ENCODE results near the gene IL18R1.
A peak's percentile ranks its signal among the peaks of the same experiment; 100 is the strongest.

The IL18R1 gene

GRCh38 chr2:102355526-102356380 lies at the start of gene IL18R1:
Gene IL18R1 (plus strand): TSS chr2:102355796. CDS start chr2:102362661, 6,865 bp downstream.
- H3K4me3 ChIP-seq (ENCODE audit: low read depth, low read length), result peak within 1 kb of the TSS; percentile 85
- peak; percentile 82 for DNase-seq (ENCODE audit: low read depth)
- peak; percentile 48 for TF ChIP-seq CTCF (conservative IDR thresholded peaks at IDR 0.05; ENCODE audit: low read depth, low read length)

- no peak overlapping the region for H3K4me3 ChIP-seq (ENCODE audit: low read depth, low read length)
- DNase-seq (ENCODE audit: low read depth), result no peak
- TF ChIP-seq CTCF (conservative IDR thresholded peaks at IDR 0.05; ENCODE audit: low read depth, low read length), result no peak
These were observed 49.5 kb upstream of the IL18R1 start for GRCh38 chr2:102306125-102306524.

- H3K4me3 ChIP-seq (ENCODE audit: low read depth, low read length), result no peak within 1 kb of the TSS
These were observed 44.5 kb upstream of the IL18R1 start, which contains the start of gene IL1RL1 for GRCh38 chr2:102310964-102311640. Gene IL1RL1 (plus strand): TSS chr2:102311563. CDS start chr2:102338265, 26,702 bp downstream.

GRCh38 chr2:102313025-102313424 lies 42.6 kb upstream of the IL18R1 start:
- no peak for TF ChIP-seq CTCF (conservative IDR thresholded peaks at IDR 0.05; ENCODE audit: low read depth, low read length)
- no peak overlapping the region for H3K4me3 ChIP-seq (ENCODE audit: low read depth, low read length)
- DNase-seq (ENCODE audit: low read depth), result peak; percentile 90

More at GRCh38 chr2:102310964-102311640, 44.5 kb upstream of the IL18R1 start, which contains the start of gene IL1RL1:
- no peak for TF ChIP-seq CTCF (conservative IDR thresholded peaks at IDR 0.05; ENCODE audit: low read depth, low read length)
- DNase-seq (ENCODE audit: low read depth), result no peak

GRCh38 chr2:102313471-102313870 lies 42.1 kb upstream of the IL18R1 start:
- DNase-seq (ENCODE audit: low read depth), result no peak
- H3K4me3 ChIP-seq (ENCODE audit: low read depth, low read length), result no peak overlapping the region
- no peak for TF ChIP-seq CTCF (conservative IDR thresholded peaks at IDR 0.05; ENCODE audit: low read depth, low read length)

GRCh38 chr2:102313950-102314349 lies 41.6 kb upstream of the IL18R1 start:
- DNase-seq (ENCODE audit: low read depth), result peak; percentile 54
- TF ChIP-seq CTCF (conservative IDR thresholded peaks at IDR 0.05; ENCODE audit: low read depth, low read length), result no peak

More at GRCh38 chr2:102313950-102314349, 41.6 kb upstream of the IL18R1 start:
- no peak overlapping the region for H3K4me3 ChIP-seq (ENCODE audit: low read depth, low read length)
